ENCODE measurements around the gene CDR2L.
"Not testable (repeated sequence)": the region's sequence is repeated elsewhere in the genome, so short reads cannot be mapped to it uniquely, and the experiment has no call there.

The CDR2L gene

DNA sequence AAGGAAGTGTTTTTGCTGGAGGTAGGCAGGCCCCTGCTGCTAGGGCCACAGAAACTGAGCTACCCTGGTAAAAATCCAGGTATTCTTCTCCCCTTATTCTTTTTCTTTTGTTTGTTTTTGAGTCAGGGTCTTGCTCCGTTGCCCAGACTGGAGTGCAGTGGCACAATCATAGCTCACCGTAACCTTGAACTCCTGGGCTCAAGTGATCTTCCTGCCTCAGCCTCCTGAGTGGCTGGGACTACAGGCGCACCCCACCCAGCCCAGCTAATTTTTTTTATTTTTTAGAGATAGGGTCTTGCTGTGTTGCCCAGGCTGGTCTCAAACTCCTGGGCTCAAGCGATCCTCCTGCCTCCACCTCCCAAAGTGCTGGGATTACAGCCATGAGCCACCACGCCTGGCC is 17.9 kb upstream of the CDR2L start:
- H3K27ac Mint-ChIP-seq, H3K9me3 Mint-ChIP-seq, H3K36me3 Mint-ChIP-seq, ATAC-seq, H3K4me3 Mint-ChIP-seq: not testable (repeated sequence)
- H3K4me1 Mint-ChIP-seq: peaks cover 13% of the 10 kb centered on the region
- H3K27me3 Mint-ChIP-seq: peaks cover 20% of the 10 kb centered on the region

DNA sequence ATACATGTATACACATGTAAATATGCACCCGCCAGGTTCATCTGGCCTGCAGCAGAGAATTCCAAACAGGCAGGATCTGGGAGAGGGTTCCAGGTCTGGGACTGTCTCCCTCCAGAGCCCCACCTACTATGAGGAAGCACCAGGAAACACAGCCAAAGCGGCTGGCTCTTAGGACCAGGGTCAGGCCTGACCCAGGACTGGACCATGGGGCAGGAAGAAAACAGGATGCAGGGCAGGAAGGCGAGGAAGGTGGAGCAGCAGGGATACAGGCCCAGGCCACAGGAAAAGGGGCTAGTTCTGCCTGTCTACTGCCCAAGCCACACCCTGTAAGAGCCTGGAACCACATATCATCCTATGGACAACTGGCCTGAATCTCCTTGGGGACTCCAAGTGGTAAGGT is 17.0 kb upstream of the CDR2L start:
- Mint-ChIP-seq H3K9me3 (no peaks in the 10 kb centered on the region), H3K27ac (no peak overlapping the region), H3K4me1 (peaks cover 13% of the 10 kb centered on the region), H3K36me3 (no peaks in the 10 kb centered on the region), H3K27me3 (peaks cover 22% of the 10 kb centered on the region), H3K4me3 (no peak overlapping the region)
- no peak for ATAC-seq

GRCh38 chr17:74971069-74971841 is 16.2 kb upstream of the CDR2L start:
- Mint-ChIP-seq H3K9me3 (no peaks in the 10 kb centered on the region), H3K4me1 (peaks cover 13% of the 10 kb centered on the region), H3K36me3 (no peaks in the 10 kb centered on the region), H3K27ac (peak overlapping the region; percentile 53), H3K4me3 (peak overlapping the region; percentile 56), H3K27me3 (peaks cover 23% of the 10 kb centered on the region)
- ATAC-seq: no peak

DNA sequence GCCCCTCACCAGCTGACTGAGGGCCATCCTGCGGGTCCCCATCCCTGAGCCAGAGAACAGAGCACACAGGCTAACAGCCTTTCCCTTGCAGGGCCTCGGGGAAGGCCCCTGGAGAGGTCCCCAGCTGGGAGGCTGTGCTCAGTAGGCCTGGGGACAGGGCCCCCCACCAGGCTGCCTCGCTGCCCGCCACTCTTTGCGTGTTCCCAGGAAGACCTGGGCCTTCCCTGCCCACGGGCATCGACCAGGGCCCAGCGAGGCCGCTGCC is 15.7 kb upstream of the CDR2L start:
- no peaks in the 10 kb centered on the region for H3K9me3 Mint-ChIP-seq

GRCh38 chr17:74972107-74972972 is 15.1 kb upstream of the CDR2L start, which contains the start of gene HID1:
Gene HID1 (minus strand): TSS chr17:74972759. CDS start chr17:74972656, 103 bp downstream.
- H3K27ac Mint-ChIP-seq: peak within 1 kb of the TSS; percentile 59
- H3K4me3 Mint-ChIP-seq: peak within 1 kb of the TSS; percentile 77
- ATAC-seq: peak; percentile 81
- no peaks in the 10 kb centered on the region for H3K9me3 Mint-ChIP-seq
- H3K36me3 Mint-ChIP-seq: no peaks in the 10 kb centered on the region
- peaks cover 13% of the 10 kb centered on the region for H3K4me1 Mint-ChIP-seq
- peaks cover 31% of the 10 kb centered on the region for H3K27me3 Mint-ChIP-seq

More for the DNA sequence above, 15.7 kb upstream of the CDR2L start:
- Mint-ChIP-seq H3K4me3 (peak overlapping the region; percentile 77), H3K27ac (peak overlapping the region; percentile 53), H3K4me1 (peaks cover 13% of the 10 kb centered on the region), H3K27me3 (peaks cover 27% of the 10 kb centered on the region), H3K36me3 (no peaks in the 10 kb centered on the region)
- ATAC-seq: no peak

GRCh38 chr17:74972973-74973328 is 14.5 kb upstream of the CDR2L start:
- no peaks in the 10 kb centered on the region for H3K9me3 Mint-ChIP-seq
- no peaks in the 10 kb centered on the region for H3K36me3 Mint-ChIP-seq
- H3K4me3 Mint-ChIP-seq: peak overlapping the region; percentile 77
- peak overlapping the region; percentile 59 for H3K27ac Mint-ChIP-seq
- peaks cover 31% of the 10 kb centered on the region for H3K27me3 Mint-ChIP-seq
- no peak for ATAC-seq
- H3K4me1 Mint-ChIP-seq: peaks cover 13% of the 10 kb centered on the region

GRCh38 chr17:74975943-74976342 is 11.5 kb upstream of the CDR2L start:
- H3K9me3 Mint-ChIP-seq: no peaks in the 10 kb centered on the region
- H3K4me3 Mint-ChIP-seq: no peak overlapping the region
- peaks cover 58% of the 10 kb centered on the region for H3K27me3 Mint-ChIP-seq
- ATAC-seq: no peak
- H3K27ac Mint-ChIP-seq: no peak overlapping the region
- H3K4me1 Mint-ChIP-seq: peaks cover 13% of the 10 kb centered on the region
- no peaks in the 10 kb centered on the region for H3K36me3 Mint-ChIP-seq

GRCh38 chr17:74977802-74978201 is 9.6 kb upstream of the CDR2L start:
- peaks cover 63% of the 10 kb centered on the region for H3K27me3 Mint-ChIP-seq
- H3K9me3 Mint-ChIP-seq: no peaks in the 10 kb centered on the region
- no peak overlapping the region for H3K4me3 Mint-ChIP-seq
- no peaks in the 10 kb centered on the region for H3K36me3 Mint-ChIP-seq
- H3K4me1 Mint-ChIP-seq: peaks cover 16% of the 10 kb centered on the region
- no peak for ATAC-seq
- H3K27ac Mint-ChIP-seq: no peak overlapping the region

- no peaks in the 10 kb centered on the region for H3K9me3 Mint-ChIP-seq
- H3K27ac Mint-ChIP-seq: no peak overlapping the region
These were observed 9.2 kb upstream of the CDR2L start for GRCh38 chr17:74978240-74978639.

DNA sequence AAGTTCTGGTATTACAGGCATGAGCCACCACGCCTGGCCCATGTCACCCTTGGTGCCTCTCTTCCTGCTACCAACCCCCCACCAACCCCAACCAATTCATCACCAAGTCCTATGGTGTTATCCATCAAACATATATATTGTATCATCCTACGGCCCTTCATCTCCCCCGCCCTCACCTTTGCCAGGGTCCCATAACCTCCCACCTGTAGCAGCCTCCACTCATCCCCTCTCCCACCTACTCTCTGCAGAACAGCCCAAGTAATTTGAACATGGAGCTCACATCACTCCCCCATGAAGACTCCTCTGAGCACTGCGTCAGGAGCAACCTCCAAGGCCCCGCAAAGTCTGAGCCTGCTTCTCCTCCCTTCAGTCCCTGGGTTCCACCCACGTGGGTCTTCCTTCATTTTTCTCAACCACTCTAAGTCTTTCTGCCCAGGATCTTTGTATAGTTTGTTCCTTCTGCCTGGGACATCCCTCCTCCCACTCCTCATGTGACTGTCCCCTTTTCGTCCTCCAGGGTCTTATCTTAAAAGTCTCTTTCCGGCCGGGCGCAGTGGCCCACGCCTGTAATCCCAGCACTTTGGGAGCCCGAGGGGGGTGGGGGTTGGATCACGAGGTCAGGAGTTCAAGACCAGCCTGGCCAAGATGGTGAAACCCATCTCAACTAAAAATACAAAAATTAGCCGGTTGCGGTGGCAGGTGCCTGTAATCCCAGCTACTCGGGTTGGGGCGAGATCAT is 7.9 kb upstream of the CDR2L start:
- Mint-ChIP-seq H3K9me3 (no peaks in the 10 kb centered on the region), H3K4me3 (no peak overlapping the region), H3K27me3 (peaks cover 61% of the 10 kb centered on the region), H3K4me1 (peaks cover 11% of the 10 kb centered on the region), H3K27ac (no peak overlapping the region), H3K36me3 (no peaks in the 10 kb centered on the region)
- ATAC-seq: no peak

More at GRCh38 chr17:74978240-74978639, 9.2 kb upstream of the CDR2L start:
- Mint-ChIP-seq H3K4me1 (peaks cover 11% of the 10 kb centered on the region), H3K27me3 (peaks cover 59% of the 10 kb centered on the region), H3K4me3 (no peak overlapping the region), H3K36me3 (no peaks in the 10 kb centered on the region)
- ATAC-seq: no peak

DNA sequence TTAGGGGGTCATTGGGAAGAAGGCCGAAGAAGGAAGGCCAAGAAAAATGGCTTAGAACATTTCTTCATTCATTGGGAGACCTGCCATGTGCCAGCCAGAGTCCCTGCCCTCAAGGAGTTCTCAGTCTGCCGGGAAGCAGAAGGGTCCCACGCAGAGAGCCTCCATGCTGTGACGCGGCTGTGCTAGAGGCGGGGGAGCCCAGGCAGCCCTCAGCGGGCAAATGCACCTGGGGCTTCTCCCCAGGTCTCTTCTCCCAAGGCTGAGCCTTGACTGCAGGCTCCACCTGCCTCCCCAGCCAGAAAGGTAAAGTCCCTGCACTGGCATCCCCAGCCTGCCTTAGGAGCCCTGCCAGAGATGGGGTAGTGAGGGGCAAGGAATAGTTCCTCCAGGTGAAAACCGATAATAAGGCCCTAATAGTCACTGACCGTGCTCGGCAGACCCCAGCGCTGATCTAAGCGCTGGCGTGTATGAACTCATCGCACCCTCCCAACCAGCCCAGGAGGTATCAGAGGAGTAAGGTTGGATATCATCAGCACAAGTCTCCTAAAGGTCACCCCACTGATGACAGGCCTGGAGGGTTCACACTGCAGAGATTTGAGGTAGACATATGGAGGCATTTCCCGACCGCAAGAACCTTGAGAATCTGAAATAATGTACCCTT is 6.0 kb upstream of the CDR2L start:
- peaks cover 13% of the 10 kb centered on the region for H3K4me1 Mint-ChIP-seq
- no peak for ATAC-seq
- peak overlapping the region; percentile 78 for H3K4me3 Mint-ChIP-seq
- peak overlapping the region; percentile 40 for H3K27ac Mint-ChIP-seq
- peaks cover 61% of the 10 kb centered on the region for H3K27me3 Mint-ChIP-seq
- H3K36me3 Mint-ChIP-seq: no peaks in the 10 kb centered on the region
- H3K9me3 Mint-ChIP-seq: no peaks in the 10 kb centered on the region

DNA sequence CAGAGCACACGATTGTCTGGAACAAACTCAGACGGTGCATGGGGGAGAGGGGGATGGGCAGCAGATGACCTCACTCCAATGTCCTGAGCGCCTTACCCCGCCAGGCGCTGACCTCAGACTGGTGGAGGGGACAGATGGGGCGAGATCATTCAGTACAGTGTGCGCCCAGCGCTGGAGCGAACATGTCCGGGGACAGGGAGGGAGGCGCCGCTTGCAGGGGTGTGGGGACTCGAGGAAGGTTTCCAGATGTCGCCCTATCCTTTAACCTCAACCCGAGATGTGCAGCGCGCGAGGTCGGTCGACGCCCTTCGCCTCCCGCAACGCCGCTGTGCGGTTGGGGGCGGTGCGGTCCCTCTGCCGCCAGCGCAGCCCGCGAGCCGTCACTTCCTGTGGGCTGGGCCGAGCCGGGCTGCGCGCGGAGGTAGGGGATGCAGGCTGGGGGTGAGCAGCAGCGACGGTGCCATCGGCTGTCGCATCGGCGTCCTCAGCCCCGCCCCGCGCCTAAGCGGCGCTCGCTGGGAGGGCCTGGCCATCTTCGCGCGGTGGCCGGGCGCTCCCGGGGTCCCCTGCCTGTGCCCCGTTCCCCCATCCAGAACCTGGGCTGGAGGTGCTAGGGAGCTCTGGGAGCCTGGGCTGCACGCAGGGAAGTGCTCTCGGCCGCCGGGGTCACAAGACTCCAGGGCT is 5.3 kb upstream of the CDR2L start:
- H3K36me3 Mint-ChIP-seq: no peaks in the 10 kb centered on the region
- peak overlapping the region; percentile 40 for H3K27ac Mint-ChIP-seq
- peak overlapping the region; percentile 78 for H3K4me3 Mint-ChIP-seq
- peak; percentile 92 for ATAC-seq
- no peaks in the 10 kb centered on the region for H3K9me3 Mint-ChIP-seq
- H3K27me3 Mint-ChIP-seq: peaks cover 61% of the 10 kb centered on the region
- H3K4me1 Mint-ChIP-seq: peaks cover 20% of the 10 kb centered on the region

DNA sequence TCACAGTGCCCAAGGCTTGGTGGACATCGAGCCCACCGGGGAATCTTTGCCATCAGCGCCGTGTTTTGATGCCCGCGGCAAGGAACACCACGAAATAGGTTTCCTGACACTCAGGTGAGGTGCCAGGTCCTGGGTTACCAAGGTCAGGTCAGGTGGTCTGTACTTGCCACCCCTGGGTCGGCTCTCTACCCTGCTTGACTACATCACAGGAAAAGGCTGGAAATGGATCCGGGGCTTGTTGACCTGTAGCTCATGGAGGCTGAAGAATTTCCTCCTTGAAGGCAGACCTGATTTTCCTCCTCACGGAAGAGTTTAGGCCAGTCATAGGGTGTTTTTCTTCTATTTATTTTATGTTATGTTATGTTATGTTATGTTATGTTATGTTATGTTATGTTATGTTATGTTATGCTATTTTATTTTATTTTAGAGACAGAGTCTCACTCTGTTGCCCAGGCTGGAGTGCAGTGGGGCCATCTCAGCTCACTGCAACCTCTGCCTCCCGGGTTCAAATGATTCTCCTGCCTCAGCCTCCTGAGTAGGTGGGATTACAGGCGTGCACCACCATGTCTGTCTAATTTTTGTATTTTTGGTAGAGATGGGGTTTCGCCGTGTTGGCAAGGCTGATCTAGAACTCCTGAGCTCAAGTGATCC is 4.6 kb upstream of the CDR2L start:
- H3K4me3 Mint-ChIP-seq: peak overlapping the region; percentile 78
- ATAC-seq, H3K36me3 Mint-ChIP-seq, H3K9me3 Mint-ChIP-seq: not testable (repeated sequence)
- peaks cover 22% of the 10 kb centered on the region for H3K4me1 Mint-ChIP-seq
- peak overlapping the region; percentile 40 for H3K27ac Mint-ChIP-seq
- H3K27me3 Mint-ChIP-seq: peaks cover 65% of the 10 kb centered on the region

DNA sequence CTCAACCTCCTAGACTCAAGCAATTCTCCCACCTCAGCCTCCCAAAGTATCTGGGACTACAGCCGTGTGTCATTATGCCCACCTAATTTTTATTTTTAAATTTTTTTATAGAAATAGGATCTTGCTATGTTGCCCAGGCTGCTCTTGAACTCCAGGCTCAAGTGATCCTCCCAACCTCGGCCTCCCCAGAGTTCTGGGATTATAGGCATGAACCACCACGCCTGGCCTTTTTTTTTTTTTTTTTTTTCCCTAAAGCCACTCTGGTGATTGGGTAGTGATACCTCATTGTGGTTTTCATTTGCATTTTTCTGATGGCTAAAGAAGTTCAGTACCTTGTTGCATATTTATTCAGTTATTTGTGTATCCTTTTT is 1.2 kb upstream of the CDR2L start:
- peaks cover 54% of the 10 kb centered on the region for H3K27me3 Mint-ChIP-seq
- H3K27ac Mint-ChIP-seq: no peak overlapping the region
- H3K4me1 Mint-ChIP-seq: peaks cover 27% of the 10 kb centered on the region
- no peak for ATAC-seq
- no peaks in the 10 kb centered on the region for H3K36me3 Mint-ChIP-seq
- H3K4me3 Mint-ChIP-seq: no peak overlapping the region
- no peaks in the 10 kb centered on the region for H3K9me3 Mint-ChIP-seq

Data from stimulated activated memory B cell treated with anti-CD40 and anti-IgM and Interleukin-4, amounts not matched to agents 10 μg/mL and 1 μg/mL and 100 μg/mL, for 72 hours (primary cell).